Coronary artery (tissue), 2 donors: Measurements from ENCODE around the gene COMMD2.

ENCODE experiments used
- DNase-seq: peaks from one replicate; pipeline ENCODE4 v3.0.0-alpha.2; 2017; ENCODE audit warnings: low spot score
- H3K27ac ChIP-seq, 2 donors: fragments of 200-600 bp; sonication (generic); one replicate each; pipeline ENCODE4 v1.5.1; 2016 to 2019
- H3K4me3 ChIP-seq: fragments of 200-600 bp; sonication (generic); 2 replicates; pipeline ENCODE4 v1.5.1; 2016; ENCODE audit warnings: mild to moderate bottlenecking, moderate library complexity
- TF ChIP-seq, protein P1 (sequence below): fragments of 200-600 bp; sonication (generic); IDR thresholded peaks from one replicate; pipeline ENCODE4 v1.5.1; 2019; ENCODE audit warnings: antibody characterized with exemption

The COMMD2 gene

GRCh38 chr3:149764302-149764701 is 12.0 kb upstream of the COMMD2 start:
- Histone ChIP-seq H3K4me3 (no peak overlapping the region), H3K27ac (no peak overlapping the region)
- TF ChIP-seq, protein P1, sequence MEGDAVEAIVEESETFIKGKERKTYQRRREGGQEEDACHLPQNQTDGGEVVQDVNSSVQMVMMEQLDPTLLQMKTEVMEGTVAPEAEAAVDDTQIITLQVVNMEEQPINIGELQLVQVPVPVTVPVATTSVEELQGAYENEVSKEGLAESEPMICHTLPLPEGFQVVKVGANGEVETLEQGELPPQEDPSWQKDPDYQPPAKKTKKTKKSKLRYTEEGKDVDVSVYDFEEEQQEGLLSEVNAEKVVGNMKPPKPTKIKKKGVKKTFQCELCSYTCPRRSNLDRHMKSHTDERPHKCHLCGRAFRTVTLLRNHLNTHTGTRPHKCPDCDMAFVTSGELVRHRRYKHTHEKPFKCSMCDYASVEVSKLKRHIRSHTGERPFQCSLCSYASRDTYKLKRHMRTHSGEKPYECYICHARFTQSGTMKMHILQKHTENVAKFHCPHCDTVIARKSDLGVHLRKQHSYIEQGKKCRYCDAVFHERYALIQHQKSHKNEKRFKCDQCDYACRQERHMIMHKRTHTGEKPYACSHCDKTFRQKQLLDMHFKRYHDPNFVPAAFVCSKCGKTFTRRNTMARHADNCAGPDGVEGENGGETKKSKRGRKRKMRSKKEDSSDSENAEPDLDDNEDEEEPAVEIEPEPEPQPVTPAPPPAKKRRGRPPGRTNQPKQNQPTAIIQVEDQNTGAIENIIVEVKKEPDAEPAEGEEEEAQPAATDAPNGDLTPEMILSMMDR: no peak
- DNase-seq: no peak

- no peak for DNase-seq
Measured at GRCh38 chr3:149763565-149764195, 11.4 kb upstream of the COMMD2 start.

DNA sequence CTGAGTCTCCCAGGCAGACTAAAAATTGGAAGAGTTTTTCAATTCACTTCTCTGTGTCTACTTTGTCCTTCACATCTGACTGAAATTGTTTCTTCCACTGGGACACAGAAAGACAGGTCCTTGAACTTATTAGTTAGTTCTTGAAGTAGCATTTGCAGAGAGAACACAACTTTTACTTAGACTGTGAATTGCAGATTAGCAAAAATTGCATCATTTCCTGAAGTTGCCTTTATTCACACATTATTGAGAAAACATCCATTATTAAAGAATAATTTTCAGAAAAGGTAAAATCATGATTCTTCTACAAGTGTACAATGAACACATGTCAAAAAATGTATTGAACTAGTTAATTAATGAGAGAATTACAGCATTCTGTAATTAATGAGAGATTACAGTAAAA is 1.4 kb upstream of the COMMD2 start:
- TF ChIP-seq, protein P1: no peak
- H3K4me3 ChIP-seq: no peak overlapping the region
- H3K27ac ChIP-seq: no peak overlapping the region
- DNase-seq: no peak

More at GRCh38 chr3:149763565-149764195, 11.4 kb upstream of the COMMD2 start:
- TF ChIP-seq, protein P1: no peak
- no peak overlapping the region for H3K4me3 ChIP-seq
- H3K27ac ChIP-seq: no peak overlapping the region

- DNase-seq: no peak
- peak overlapping the region in 1 of 2 donors; percentile 85 for H3K27ac ChIP-seq
- TF ChIP-seq, protein P1: no peak
- H3K4me3 ChIP-seq: peak overlapping the region; percentile 90
Measured at GRCh38 chr3:149752788-149753136, 473 bp upstream of the COMMD2 start.

DNA sequence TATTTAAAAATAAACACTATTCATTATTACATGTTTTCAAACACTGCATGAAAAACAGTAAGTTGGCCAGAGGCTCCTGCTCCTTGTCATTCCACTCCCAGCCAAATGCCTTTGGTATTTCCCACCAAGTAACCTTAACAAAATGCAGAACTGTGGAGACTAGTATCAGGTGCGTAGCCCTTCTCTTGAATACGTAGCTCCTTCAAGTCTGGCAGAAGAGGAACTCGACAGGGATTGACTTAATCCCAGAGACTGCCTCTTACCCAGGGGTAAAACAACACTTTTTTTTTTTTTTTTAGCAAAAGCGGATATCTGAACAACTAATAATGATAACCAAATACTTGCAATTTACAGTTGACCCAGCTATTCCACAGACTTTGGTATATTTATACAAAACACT is 738 bp downstream of the COMMD2 start:
- peak overlapping the region; percentile 71 to 85 for H3K27ac ChIP-seq
- peak overlapping the region; percentile 90 for H3K4me3 ChIP-seq
- no peak for DNase-seq
- TF ChIP-seq, protein P1: no peak

- DNase-seq: no peak
- Histone ChIP-seq H3K27ac (no peak overlapping the region), H3K4me3 (no peak overlapping the region)
- TF ChIP-seq, protein P1: no peak
Measured at GRCh38 chr3:149744606-149745005, 7.7 kb downstream of the COMMD2 start.

- TF ChIP-seq, protein P1: no peak
- Histone ChIP-seq H3K4me3 (no peak overlapping the region), H3K27ac (no peak overlapping the region)
- DNase-seq: no peak
Measured at GRCh38 chr3:149744151-149744550, 8.1 kb downstream of the COMMD2 start.
